Neural progenitor cell (in vitro differentiated cells): Measurements from ENCODE around the gene DNAJC15.

Source experiments
- CTCF ChIP-seq: fragments of 200-600 bp; sonication (generic); IDR thresholded peaks from 2 replicates; pipeline ENCODE4 v1.5.1; 2017; ENCODE audit warnings: antibody characterized with exemption, mild to moderate bottlenecking
- EZH2 ChIP-seq: fragments of 200-600 bp; sonication (generic); IDR thresholded peaks from 2 replicates; pipeline ENCODE4 v1.6.1; 2017; ENCODE audit warnings: antibody characterized with exemption, mild to moderate bottlenecking, moderate library complexity
- EZH2phosphoT487 ChIP-seq: fragments of 200-600 bp; sonication (generic); IDR thresholded peaks from 2 replicates; pipeline ENCODE4 v1.6.1; 2017; ENCODE audit warnings: antibody characterized with exemption

- TF ChIP-seq CTCF (peak; percentile 63), EZH2 (no peak), EZH2phosphoT487 (no peak)
Measured at GRCh38 chr13:43132257-43132656, 108.9 kb downstream of the DNAJC15 start.
